ENCODE data around the gene CRMP1.

DNA sequence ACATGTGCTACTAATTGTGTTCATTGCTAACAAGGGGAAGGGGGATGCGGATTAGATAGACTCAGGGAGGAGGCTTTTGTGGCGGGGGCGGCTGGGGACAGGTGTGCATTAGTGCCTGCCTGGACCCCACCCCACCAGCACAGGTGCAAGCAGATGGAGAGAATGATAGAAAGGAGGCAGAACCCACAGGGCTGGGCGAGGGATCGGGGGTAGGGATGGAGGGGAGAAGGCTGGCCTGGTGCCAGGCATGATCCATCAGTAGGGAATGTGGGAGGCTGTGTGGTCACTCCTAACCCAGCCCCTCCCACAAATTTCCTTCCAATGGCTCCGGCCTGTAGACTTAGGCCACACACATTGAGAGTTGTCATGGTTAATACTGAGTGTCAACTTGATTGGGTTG lies 30.5 kb upstream of the CRMP1 start:
- TF ChIP-seq CTCF (optimal IDR thresholded peaks at IDR 0.05 in 1 of 3, IDR thresholded peaks at IDR 0.05 in 1 of 3, conservative IDR thresholded peaks at IDR 0.05 in 1 of 3; ENCODE audit: extremely low read depth in 1 of 3, insufficient read depth in 2 of 3, low read length in 3 of 3) (no peak), EZH2 (IDR thresholded peaks at IDR 0.05; ENCODE audit: low read length) (no peak)

All from keratinocyte (primary cell).